SK-N-SH (cell line): Measurements from ENCODE around the gene RASA1.

Source experiments
- EP300 ChIP-seq, 2 experiments: IDR thresholded peaks; 2 replicates each; pipeline versions ENCODE4 v1.4.0 to v1.6.1; 2012; ENCODE audit warnings: borderline replicate concordance in 1 of 2, low read depth in 1 of 2, low read length in 1 of 2
- POLR2AphosphoS5 ChIP-seq: IDR thresholded peaks from 2 replicates; pipeline ENCODE4 v1.6.1; 2012; ENCODE audit warnings: low read depth, low read length
- RAD21 ChIP-seq: IDR thresholded peaks from 2 replicates; pipeline ENCODE4 v1.6.1; 2012; ENCODE audit warnings: mild to moderate bottlenecking, low read length
- SMC3 ChIP-seq: IDR thresholded peaks from 2 replicates; pipeline ENCODE4 v1.6.1; 2012; ENCODE audit warnings: low read depth, low read length, improper control_type of control experiment
- YY1 ChIP-seq: IDR thresholded peaks from 2 replicates; pipeline ENCODE4 v1.4.0; 2012; ENCODE audit warnings: low read depth, mild to moderate bottlenecking
- TF ChIP-seq, protein P1 (sequence below): fragments of 200-600 bp; sonication (generic); IDR thresholded peaks from 2 replicates; pipeline ENCODE4 v1.6.1; 2017; ENCODE audit warnings: antibody characterized with exemption, mild to moderate bottlenecking, moderate library complexity
- TF ChIP-seq, protein P2 (sequence below): fragments of 150-350 bp; IDR thresholded peaks from 2 replicates; pipeline ENCODE4 v1.6.1; 2017; ENCODE audit warnings: antibody characterized with exemption, low read length, low read depth, borderline replicate concordance
- TF ChIP-seq, protein P3 (sequence below): IDR thresholded peaks from 2 replicates; pipeline ENCODE4 v1.4.0; 2012; ENCODE audit warnings: low read depth, borderline replicate concordance

DNA sequence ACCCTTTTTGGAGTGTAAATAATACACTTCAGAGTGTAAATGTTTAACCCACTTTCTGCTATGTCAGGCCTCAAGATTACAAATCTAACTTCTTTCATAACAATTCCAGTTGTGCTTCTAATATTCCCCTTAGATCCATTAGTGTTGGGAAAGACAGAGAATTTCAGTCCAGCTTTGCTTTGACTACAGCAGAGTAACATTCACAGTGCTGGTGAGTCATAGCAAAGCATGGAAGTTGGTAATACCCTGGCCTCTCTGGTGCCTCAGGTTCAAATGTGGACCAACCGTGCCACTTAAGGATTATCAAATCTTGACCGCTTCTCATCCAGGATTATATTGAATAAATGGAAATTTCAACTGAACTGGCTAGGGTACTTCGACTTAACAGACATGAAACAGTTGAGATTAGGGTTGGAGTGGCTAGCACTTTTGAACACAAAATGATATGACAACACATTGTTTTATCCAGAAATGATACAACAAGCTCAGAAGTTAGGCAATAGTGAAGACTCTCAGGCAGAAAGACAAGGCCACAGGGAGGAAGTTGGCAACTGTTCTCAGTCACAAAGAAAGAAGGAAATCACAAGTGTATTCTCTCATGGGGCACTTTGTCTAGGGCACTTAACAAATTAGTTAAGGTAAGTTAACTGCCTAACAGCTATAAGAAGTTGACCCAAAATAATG, 24.4 kb upstream of the RASA1 start:
- TF ChIP-seq RAD21 (no peak), POLR2AphosphoS5 (no peak), EP300 (IDR thresholded peaks at IDR 0.05; ENCODE audit: borderline replicate concordance in 1 of 2, low read depth in 1 of 2, low read length in 1 of 2) (no peak), SMC3 (no peak), YY1 (no peak)
- TF ChIP-seq, protein P1, sequence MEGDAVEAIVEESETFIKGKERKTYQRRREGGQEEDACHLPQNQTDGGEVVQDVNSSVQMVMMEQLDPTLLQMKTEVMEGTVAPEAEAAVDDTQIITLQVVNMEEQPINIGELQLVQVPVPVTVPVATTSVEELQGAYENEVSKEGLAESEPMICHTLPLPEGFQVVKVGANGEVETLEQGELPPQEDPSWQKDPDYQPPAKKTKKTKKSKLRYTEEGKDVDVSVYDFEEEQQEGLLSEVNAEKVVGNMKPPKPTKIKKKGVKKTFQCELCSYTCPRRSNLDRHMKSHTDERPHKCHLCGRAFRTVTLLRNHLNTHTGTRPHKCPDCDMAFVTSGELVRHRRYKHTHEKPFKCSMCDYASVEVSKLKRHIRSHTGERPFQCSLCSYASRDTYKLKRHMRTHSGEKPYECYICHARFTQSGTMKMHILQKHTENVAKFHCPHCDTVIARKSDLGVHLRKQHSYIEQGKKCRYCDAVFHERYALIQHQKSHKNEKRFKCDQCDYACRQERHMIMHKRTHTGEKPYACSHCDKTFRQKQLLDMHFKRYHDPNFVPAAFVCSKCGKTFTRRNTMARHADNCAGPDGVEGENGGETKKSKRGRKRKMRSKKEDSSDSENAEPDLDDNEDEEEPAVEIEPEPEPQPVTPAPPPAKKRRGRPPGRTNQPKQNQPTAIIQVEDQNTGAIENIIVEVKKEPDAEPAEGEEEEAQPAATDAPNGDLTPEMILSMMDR: no peak
- TF ChIP-seq, protein P2, sequence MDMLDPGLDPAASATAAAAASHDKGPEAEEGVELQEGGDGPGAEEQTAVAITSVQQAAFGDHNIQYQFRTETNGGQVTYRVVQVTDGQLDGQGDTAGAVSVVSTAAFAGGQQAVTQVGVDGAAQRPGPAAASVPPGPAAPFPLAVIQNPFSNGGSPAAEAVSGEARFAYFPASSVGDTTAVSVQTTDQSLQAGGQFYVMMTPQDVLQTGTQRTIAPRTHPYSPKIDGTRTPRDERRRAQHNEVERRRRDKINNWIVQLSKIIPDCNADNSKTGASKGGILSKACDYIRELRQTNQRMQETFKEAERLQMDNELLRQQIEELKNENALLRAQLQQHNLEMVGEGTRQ: no peak
- TF ChIP-seq, protein P3, sequence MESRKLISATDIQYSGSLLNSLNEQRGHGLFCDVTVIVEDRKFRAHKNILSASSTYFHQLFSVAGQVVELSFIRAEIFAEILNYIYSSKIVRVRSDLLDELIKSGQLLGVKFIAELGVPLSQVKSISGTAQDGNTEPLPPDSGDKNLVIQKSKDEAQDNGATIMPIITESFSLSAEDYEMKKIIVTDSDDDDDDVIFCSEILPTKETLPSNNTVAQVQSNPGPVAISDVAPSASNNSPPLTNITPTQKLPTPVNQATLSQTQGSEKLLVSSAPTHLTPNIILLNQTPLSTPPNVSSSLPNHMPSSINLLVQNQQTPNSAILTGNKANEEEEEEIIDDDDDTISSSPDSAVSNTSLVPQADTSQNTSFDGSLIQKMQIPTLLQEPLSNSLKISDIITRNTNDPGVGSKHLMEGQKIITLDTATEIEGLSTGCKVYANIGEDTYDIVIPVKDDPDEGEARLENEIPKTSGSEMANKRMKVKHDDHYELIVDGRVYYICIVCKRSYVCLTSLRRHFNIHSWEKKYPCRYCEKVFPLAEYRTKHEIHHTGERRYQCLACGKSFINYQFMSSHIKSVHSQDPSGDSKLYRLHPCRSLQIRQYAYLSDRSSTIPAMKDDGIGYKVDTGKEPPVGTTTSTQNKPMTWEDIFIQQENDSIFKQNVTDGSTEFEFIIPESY: no peak
